Fibroblast of the aortic adventitia (primary cell): Measurements from ENCODE around the gene COX17. TPM values are rescaled to one million over a fixed set of nuclear protein-coding genes. Genes with fewer than 3 reads are reported as not detected.
A peak's percentile ranks its signal among the peaks of the same experiment; 100 is the strongest.
"Not testable (repeated sequence)": the region's sequence is repeated elsewhere in the genome, so short reads cannot be mapped to it uniquely, and the experiment has no call there.

Experiments used
- DNase-seq: peaks from one replicate; pipeline ENCODE4 v3.0.0-alpha.2; 2010; ENCODE audit warnings: low read depth
- H3K4me3 ChIP-seq: 2 replicates; pipeline ENCODE4 v1.5.1; 2011; ENCODE audit warnings: low read depth, mild to moderate bottlenecking, control low read depth, low read length, moderate library complexity
- CTCF ChIP-seq: IDR thresholded peaks from 2 replicates; pipeline ENCODE4 v1.5.1; 2011; ENCODE audit warnings: mild to moderate bottlenecking, low read length, control low read depth, inconsistent platforms; ENCODE audit not compliant: insufficient read depth
- total RNA-seq: library from RNA; depleted of rRNA; stranded (reverse); fragments of >200 nt; gene quantifications from 2 replicates; pipeline ENCODE4 v1.2.3, GENCODE V29; 2012; ENCODE audit warnings: low replicate concordance

The COX17 gene
- total RNA-seq, 1 donor, result 17.0 TPM

GRCh38 chr3:119695480-119695879, 18.3 kb upstream of the COX17 start:
- no peak for TF ChIP-seq CTCF
- H3K4me3 ChIP-seq, result no peak overlapping the region
- peak; percentile 27 for DNase-seq

GRCh38 chr3:119690043-119690656, 12.9 kb upstream of the COX17 start:
- no peak overlapping the region for H3K4me3 ChIP-seq
- DNase-seq, result peak; percentile 44
- peak; percentile 44 for TF ChIP-seq CTCF

GRCh38 chr3:119683421-119683820, 6.2 kb upstream of the COX17 start:
- DNase-seq, result no peak
- TF ChIP-seq CTCF, result no peak
- H3K4me3 ChIP-seq, result no peak overlapping the region

- DNase-seq, result peak; percentile 82
- TF ChIP-seq CTCF, result peak; percentile 52
- no peak overlapping the region for H3K4me3 ChIP-seq
These were observed 4.1 kb upstream of the COX17 start for GRCh38 chr3:119681279-119681678.

GRCh38 chr3:119679874-119680273, 2.7 kb upstream of the COX17 start:
- TF ChIP-seq CTCF, result no peak
- no peak for DNase-seq
- no peak overlapping the region for H3K4me3 ChIP-seq

- not testable (repeated sequence) for DNase-seq
These were observed 1.0 kb upstream of the COX17 start for GRCh38 chr3:119678209-119678608.

GRCh38 chr3:119677641-119677934, 382 bp upstream of the COX17 start:
- no peak for TF ChIP-seq CTCF
- H3K4me3 ChIP-seq, result peak overlapping the region; percentile 83
- no peak for DNase-seq

More at GRCh38 chr3:119678209-119678608, 1.0 kb upstream of the COX17 start:
- not testable (repeated sequence) for H3K4me3 ChIP-seq
